Measurements from ENCODE around the gene IBA57.

Gene IBA57

GRCh38 chr1:228190182-228190581, 24.6 kb downstream of the IBA57 start:
- Histone ChIP-seq H3K9me3 (replicated peaks; ENCODE audit: insufficient read depth, low read length) (no peaks in the 10 kb centered on the region), H3K4me1 (ENCODE audit: low read length) (no peaks in the 10 kb centered on the region), H3K9me2 (replicated peaks; ENCODE audit: insufficient read depth, low read length) (no peaks in the 10 kb centered on the region), H3K4me3 (ENCODE audit: low read length) (no peak overlapping the region), H3K79me2 (ENCODE audit: low read length) (no peaks in the 10 kb centered on the region), H4K20me1 (ENCODE audit: insufficient read depth, low read length) (no peaks in the 10 kb centered on the region), H3F3A (ENCODE audit: insufficient read depth, low read length) (no peaks in the 10 kb centered on the region), H3K27ac (ENCODE audit: low read length) (no peak overlapping the region), H3K4me2 (ENCODE audit: low read depth, low read length) (no peak overlapping the region), H2AFZ (ENCODE audit: low read length) (no peak overlapping the region), H3K36me3 (replicated peaks; ENCODE audit: insufficient read depth, low read length) (no peaks in the 10 kb centered on the region), H3K27me3 (replicated peaks; ENCODE audit: insufficient read depth, low read length) (no peaks in the 10 kb centered on the region), H3K9ac (ENCODE audit: low read length) (no peak overlapping the region)
- TF ChIP-seq, protein P1, sequence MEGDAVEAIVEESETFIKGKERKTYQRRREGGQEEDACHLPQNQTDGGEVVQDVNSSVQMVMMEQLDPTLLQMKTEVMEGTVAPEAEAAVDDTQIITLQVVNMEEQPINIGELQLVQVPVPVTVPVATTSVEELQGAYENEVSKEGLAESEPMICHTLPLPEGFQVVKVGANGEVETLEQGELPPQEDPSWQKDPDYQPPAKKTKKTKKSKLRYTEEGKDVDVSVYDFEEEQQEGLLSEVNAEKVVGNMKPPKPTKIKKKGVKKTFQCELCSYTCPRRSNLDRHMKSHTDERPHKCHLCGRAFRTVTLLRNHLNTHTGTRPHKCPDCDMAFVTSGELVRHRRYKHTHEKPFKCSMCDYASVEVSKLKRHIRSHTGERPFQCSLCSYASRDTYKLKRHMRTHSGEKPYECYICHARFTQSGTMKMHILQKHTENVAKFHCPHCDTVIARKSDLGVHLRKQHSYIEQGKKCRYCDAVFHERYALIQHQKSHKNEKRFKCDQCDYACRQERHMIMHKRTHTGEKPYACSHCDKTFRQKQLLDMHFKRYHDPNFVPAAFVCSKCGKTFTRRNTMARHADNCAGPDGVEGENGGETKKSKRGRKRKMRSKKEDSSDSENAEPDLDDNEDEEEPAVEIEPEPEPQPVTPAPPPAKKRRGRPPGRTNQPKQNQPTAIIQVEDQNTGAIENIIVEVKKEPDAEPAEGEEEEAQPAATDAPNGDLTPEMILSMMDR (IDR thresholded peaks at IDR 0.05; ENCODE audit: low read length), result no peak
- TF ChIP-seq EZH2phosphoT487 (IDR thresholded peaks at IDR 0.05; ENCODE audit: low read length) (no peak), EZH2 (optimal IDR thresholded peaks at IDR 0.05; ENCODE audit: low read depth, low read length) (no peak)
- no peak for DNase-seq

- Histone ChIP-seq H3K9me3 (replicated peaks; ENCODE audit: insufficient read depth, low read length) (no peaks in the 10 kb centered on the region), H3K27ac (ENCODE audit: low read length) (no peak overlapping the region), H3K9me2 (replicated peaks; ENCODE audit: insufficient read depth, low read length) (no peaks in the 10 kb centered on the region), H3K4me2 (ENCODE audit: low read depth, low read length) (no peak overlapping the region), H3K9ac (ENCODE audit: low read length) (no peak overlapping the region), H3K79me2 (ENCODE audit: low read length) (no peaks in the 10 kb centered on the region), H3K4me1 (ENCODE audit: low read length) (no peaks in the 10 kb centered on the region), H4K20me1 (ENCODE audit: insufficient read depth, low read length) (no peaks in the 10 kb centered on the region), H3K36me3 (replicated peaks; ENCODE audit: insufficient read depth, low read length) (no peaks in the 10 kb centered on the region), H3F3A (ENCODE audit: insufficient read depth, low read length) (no peaks in the 10 kb centered on the region), H3K4me3 (ENCODE audit: low read length) (no peak overlapping the region), H2AFZ (ENCODE audit: low read length) (no peak overlapping the region), H3K27me3 (replicated peaks; ENCODE audit: insufficient read depth, low read length) (no peaks in the 10 kb centered on the region)
- DNase-seq, result no peak
- TF ChIP-seq, protein P1 (IDR thresholded peaks at IDR 0.05; ENCODE audit: low read length), result no peak
- no peak for TF ChIP-seq EZH2 (optimal IDR thresholded peaks at IDR 0.05; ENCODE audit: low read depth, low read length)
- TF ChIP-seq EZH2phosphoT487 (IDR thresholded peaks at IDR 0.05; ENCODE audit: low read length), result no peak
These were observed 25.2 kb downstream of the IBA57 start for GRCh38 chr1:228190778-228191177.

- no peak overlapping the region for H3K27ac ChIP-seq (ENCODE audit: low read length)
- DNase-seq, result no peak
- no peaks in the 10 kb centered on the region for H3K9me3 ChIP-seq (replicated peaks; ENCODE audit: insufficient read depth, low read length)
- TF ChIP-seq EZH2 (optimal IDR thresholded peaks at IDR 0.05; ENCODE audit: low read depth, low read length), result no peak
- TF ChIP-seq EZH2phosphoT487 (IDR thresholded peaks at IDR 0.05; ENCODE audit: low read length), result no peak
- TF ChIP-seq, protein P1 (IDR thresholded peaks at IDR 0.05; ENCODE audit: low read length), result no peak
- H3K4me1 ChIP-seq (ENCODE audit: low read length), result no peaks in the 10 kb centered on the region
- no peaks in the 10 kb centered on the region for H3K79me2 ChIP-seq (ENCODE audit: low read length)
- H3K4me3 ChIP-seq (ENCODE audit: low read length), result no peak overlapping the region
- H3K9me2 ChIP-seq (replicated peaks; ENCODE audit: insufficient read depth, low read length), result no peaks in the 10 kb centered on the region
- H3K27me3 ChIP-seq (replicated peaks; ENCODE audit: insufficient read depth, low read length), result no peaks in the 10 kb centered on the region
- H4K20me1 ChIP-seq (ENCODE audit: insufficient read depth, low read length), result no peaks in the 10 kb centered on the region
- H2AFZ ChIP-seq (ENCODE audit: low read length), result no peak overlapping the region
- H3F3A ChIP-seq (ENCODE audit: insufficient read depth, low read length), result no peaks in the 10 kb centered on the region
- no peaks in the 10 kb centered on the region for H3K36me3 ChIP-seq (replicated peaks; ENCODE audit: insufficient read depth, low read length)
- no peak overlapping the region for H3K4me2 ChIP-seq (ENCODE audit: low read depth, low read length)
- H3K9ac ChIP-seq (ENCODE audit: low read length), result no peak overlapping the region
These were observed 28.8 kb downstream of the IBA57 start for GRCh38 chr1:228194436-228194835.
